ENCODE measurements around the gene SAPCD1.
A peak's percentile ranks its signal among the peaks of the same experiment; 100 is the strongest.

DNA sequence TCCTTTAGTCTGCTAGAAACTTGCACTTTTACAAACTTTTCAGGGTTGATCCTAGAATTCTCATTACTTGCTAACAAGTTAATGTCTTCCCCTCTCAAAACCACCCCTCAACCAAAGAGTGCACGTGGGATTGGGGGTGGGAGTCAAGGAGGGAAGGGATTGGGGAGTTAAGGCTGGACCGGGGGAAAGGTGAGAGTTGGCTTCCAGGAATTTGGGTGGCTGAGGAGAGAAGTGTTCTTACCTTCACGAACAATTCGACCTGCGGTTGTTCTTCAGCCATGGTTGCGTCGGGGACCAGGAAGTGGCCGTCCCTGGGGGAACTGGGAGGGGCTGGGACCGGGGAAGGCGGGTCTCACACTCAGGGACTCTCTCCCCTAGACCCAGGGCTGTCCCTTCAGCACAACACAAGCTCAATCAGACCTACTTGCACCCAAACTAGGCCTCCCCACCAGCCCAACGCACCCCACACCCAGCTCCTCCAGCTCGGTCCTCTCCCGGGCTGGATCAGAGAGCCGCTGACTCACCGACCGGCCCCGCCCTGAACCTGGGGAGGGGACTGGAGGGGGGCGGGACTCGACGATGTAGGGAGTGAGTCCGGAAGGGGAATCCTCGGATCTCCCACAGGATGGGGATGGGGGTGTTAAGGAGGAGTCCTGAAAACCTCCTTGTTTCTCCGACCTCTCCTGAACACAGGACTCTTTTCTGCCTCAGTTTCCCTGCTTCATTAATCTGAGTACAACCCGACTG lies 26.3 kb upstream of the SAPCD1 start, which contains the start of gene CLIC1:
- TF ChIP-seq, protein P1, sequence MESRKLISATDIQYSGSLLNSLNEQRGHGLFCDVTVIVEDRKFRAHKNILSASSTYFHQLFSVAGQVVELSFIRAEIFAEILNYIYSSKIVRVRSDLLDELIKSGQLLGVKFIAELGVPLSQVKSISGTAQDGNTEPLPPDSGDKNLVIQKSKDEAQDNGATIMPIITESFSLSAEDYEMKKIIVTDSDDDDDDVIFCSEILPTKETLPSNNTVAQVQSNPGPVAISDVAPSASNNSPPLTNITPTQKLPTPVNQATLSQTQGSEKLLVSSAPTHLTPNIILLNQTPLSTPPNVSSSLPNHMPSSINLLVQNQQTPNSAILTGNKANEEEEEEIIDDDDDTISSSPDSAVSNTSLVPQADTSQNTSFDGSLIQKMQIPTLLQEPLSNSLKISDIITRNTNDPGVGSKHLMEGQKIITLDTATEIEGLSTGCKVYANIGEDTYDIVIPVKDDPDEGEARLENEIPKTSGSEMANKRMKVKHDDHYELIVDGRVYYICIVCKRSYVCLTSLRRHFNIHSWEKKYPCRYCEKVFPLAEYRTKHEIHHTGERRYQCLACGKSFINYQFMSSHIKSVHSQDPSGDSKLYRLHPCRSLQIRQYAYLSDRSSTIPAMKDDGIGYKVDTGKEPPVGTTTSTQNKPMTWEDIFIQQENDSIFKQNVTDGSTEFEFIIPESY (IDR thresholded peaks at IDR 0.05): no peak
- TF ChIP-seq, protein P2, sequence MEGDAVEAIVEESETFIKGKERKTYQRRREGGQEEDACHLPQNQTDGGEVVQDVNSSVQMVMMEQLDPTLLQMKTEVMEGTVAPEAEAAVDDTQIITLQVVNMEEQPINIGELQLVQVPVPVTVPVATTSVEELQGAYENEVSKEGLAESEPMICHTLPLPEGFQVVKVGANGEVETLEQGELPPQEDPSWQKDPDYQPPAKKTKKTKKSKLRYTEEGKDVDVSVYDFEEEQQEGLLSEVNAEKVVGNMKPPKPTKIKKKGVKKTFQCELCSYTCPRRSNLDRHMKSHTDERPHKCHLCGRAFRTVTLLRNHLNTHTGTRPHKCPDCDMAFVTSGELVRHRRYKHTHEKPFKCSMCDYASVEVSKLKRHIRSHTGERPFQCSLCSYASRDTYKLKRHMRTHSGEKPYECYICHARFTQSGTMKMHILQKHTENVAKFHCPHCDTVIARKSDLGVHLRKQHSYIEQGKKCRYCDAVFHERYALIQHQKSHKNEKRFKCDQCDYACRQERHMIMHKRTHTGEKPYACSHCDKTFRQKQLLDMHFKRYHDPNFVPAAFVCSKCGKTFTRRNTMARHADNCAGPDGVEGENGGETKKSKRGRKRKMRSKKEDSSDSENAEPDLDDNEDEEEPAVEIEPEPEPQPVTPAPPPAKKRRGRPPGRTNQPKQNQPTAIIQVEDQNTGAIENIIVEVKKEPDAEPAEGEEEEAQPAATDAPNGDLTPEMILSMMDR (IDR thresholded peaks at IDR 0.05; ENCODE audit: low read depth, low read length, missing input control): no peak
- TF ChIP-seq, protein P3, sequence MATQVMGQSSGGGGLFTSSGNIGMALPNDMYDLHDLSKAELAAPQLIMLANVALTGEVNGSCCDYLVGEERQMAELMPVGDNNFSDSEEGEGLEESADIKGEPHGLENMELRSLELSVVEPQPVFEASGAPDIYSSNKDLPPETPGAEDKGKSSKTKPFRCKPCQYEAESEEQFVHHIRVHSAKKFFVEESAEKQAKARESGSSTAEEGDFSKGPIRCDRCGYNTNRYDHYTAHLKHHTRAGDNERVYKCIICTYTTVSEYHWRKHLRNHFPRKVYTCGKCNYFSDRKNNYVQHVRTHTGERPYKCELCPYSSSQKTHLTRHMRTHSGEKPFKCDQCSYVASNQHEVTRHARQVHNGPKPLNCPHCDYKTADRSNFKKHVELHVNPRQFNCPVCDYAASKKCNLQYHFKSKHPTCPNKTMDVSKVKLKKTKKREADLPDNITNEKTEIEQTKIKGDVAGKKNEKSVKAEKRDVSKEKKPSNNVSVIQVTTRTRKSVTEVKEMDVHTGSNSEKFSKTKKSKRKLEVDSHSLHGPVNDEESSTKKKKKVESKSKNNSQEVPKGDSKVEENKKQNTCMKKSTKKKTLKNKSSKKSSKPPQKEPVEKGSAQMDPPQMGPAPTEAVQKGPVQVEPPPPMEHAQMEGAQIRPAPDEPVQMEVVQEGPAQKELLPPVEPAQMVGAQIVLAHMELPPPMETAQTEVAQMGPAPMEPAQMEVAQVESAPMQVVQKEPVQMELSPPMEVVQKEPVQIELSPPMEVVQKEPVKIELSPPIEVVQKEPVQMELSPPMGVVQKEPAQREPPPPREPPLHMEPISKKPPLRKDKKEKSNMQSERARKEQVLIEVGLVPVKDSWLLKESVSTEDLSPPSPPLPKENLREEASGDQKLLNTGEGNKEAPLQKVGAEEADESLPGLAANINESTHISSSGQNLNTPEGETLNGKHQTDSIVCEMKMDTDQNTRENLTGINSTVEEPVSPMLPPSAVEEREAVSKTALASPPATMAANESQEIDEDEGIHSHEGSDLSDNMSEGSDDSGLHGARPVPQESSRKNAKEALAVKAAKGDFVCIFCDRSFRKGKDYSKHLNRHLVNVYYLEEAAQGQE (IDR thresholded peaks at IDR 0.05): peak; percentile 75
- TF ChIP-seq RAD21 (IDR thresholded peaks at IDR 0.05) (no peak), SP1 (IDR thresholded peaks at IDR 0.05) (peak; percentile 29), YY1 (IDR thresholded peaks at IDR 0.05) (peak; percentile 72), TAF1 (conservative IDR thresholded peaks at IDR 0.05) (no peak), FOXA1 (IDR thresholded peaks at IDR 0.05) (no peak), GABPA (IDR thresholded peaks at IDR 0.05 in 1 of 2, conservative IDR thresholded peaks at IDR 0.05 in 1 of 2) (no peak), JUND (IDR thresholded peaks at IDR 0.05) (peak; percentile 81 to 88)
- TF ChIP-seq, protein P4, sequence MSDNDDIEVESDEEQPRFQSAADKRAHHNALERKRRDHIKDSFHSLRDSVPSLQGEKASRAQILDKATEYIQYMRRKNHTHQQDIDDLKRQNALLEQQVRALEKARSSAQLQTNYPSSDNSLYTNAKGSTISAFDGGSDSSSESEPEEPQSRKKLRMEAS (IDR thresholded peaks at IDR 0.05): peak; percentile 23
- TF ChIP-seq, protein P5, sequence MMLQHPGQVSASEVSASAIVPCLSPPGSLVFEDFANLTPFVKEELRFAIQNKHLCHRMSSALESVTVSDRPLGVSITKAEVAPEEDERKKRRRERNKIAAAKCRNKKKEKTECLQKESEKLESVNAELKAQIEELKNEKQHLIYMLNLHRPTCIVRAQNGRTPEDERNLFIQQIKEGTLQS (IDR thresholded peaks at IDR 0.05): peak; percentile 70
